Raji (cell line): ENCODE results near the gene INPP5F.

ENCODE experiments used
- POLR2A ChIP-seq: IDR thresholded peaks from 2 replicates; pipeline ENCODE4 v1.6.1; 2011; ENCODE audit warnings: low read depth, low read length, control low read depth; ENCODE audit not compliant: insufficient read depth

The INPP5F gene

GRCh38 chr10:119693262-119693957 is 32.4 kb upstream of the INPP5F start:
- no peak for TF ChIP-seq POLR2A

- TF ChIP-seq POLR2A = no peak
Measured at GRCh38 chr10:119694608-119695007, 31.2 kb upstream of the INPP5F start.

- TF ChIP-seq POLR2A = no peak
Measured at GRCh38 chr10:119700321-119700954, 25.4 kb upstream of the INPP5F start.

- no peak for TF ChIP-seq POLR2A
Measured at GRCh38 chr10:119701861-119702260, 24.0 kb upstream of the INPP5F start.

GRCh38 chr10:119702583-119702982 is 23.3 kb upstream of the INPP5F start:
- TF ChIP-seq POLR2A = no peak

GRCh38 chr10:119703903-119704508 is 21.8 kb upstream of the INPP5F start:
- no peak for TF ChIP-seq POLR2A

- TF ChIP-seq POLR2A = no peak
Measured at GRCh38 chr10:119705434-119705831, 20.4 kb upstream of the INPP5F start.

- TF ChIP-seq POLR2A = no peak
Measured at GRCh38 chr10:119706521-119707278, 19.1 kb upstream of the INPP5F start.

- TF ChIP-seq POLR2A = no peak
Measured at GRCh38 chr10:119713744-119714483, 11.9 kb upstream of the INPP5F start.

GRCh38 chr10:119714484-119714816 is 11.4 kb upstream of the INPP5F start:
- TF ChIP-seq POLR2A = no peak

- TF ChIP-seq POLR2A = no peak
Measured at GRCh38 chr10:119715628-119716505, 10.0 kb upstream of the INPP5F start.

- TF ChIP-seq POLR2A = no peak
Measured at GRCh38 chr10:119723161-119723560, 2.7 kb upstream of the INPP5F start.

- TF ChIP-seq POLR2A = no peak
Measured at GRCh38 chr10:119723624-119724023, 2.2 kb upstream of the INPP5F start.
